GM21737 (cell line): ENCODE measurements around the gene UBE2E2.
A peak's percentile ranks its signal among the peaks of the same experiment; 100 is the strongest.
"Not testable (repeated sequence)": the region's sequence is repeated elsewhere in the genome, so short reads cannot be mapped to it uniquely, and the experiment has no call there.

ENCODE experiments used
- ATAC-seq: cut with Tn5 transposase; IDR thresholded peaks from one replicate; pipeline ENCODE4 v1.9.1; 2021; ENCODE audit warnings: mild to moderate bottlenecking, moderate library complexity; ENCODE audit not compliant: unreplicated experiment

The UBE2E2 gene

GRCh38 chr3:23320586-23321570, 117.8 kb downstream of the UBE2E2 start:
- ATAC-seq: no peak

- peak; percentile 70 for ATAC-seq
These were observed 121.6 kb downstream of the UBE2E2 start for GRCh38 chr3:23324745-23325144.

GRCh38 chr3:23325466-23326065, 122.4 kb downstream of the UBE2E2 start:
- peak; percentile 49 for ATAC-seq

GRCh38 chr3:23329471-23330105, 126.5 kb downstream of the UBE2E2 start:
- no peak for ATAC-seq

- ATAC-seq: no peak
These were observed 127.4 kb downstream of the UBE2E2 start for GRCh38 chr3:23330568-23330967.

- no peak for ATAC-seq
These were observed 128.2 kb downstream of the UBE2E2 start for GRCh38 chr3:23331141-23331935.

- ATAC-seq: no peak
These were observed 130.5 kb downstream of the UBE2E2 start for GRCh38 chr3:23333633-23334032.

- not testable (repeated sequence) for ATAC-seq
These were observed 133.7 kb downstream of the UBE2E2 start for GRCh38 chr3:23336853-23337252.

GRCh38 chr3:23341147-23341838, 138.2 kb downstream of the UBE2E2 start:
- ATAC-seq: peak; percentile 77

GRCh38 chr3:23342343-23342742, 139.2 kb downstream of the UBE2E2 start:
- ATAC-seq: no peak

- no peak for ATAC-seq
These were observed 140.4 kb downstream of the UBE2E2 start for GRCh38 chr3:23343509-23343908.

GRCh38 chr3:23344886-23345285, 141.8 kb downstream of the UBE2E2 start:
- no peak for ATAC-seq

- ATAC-seq: not testable (repeated sequence)
These were observed 146.3 kb downstream of the UBE2E2 start for GRCh38 chr3:23349444-23349843.

GRCh38 chr3:23356169-23356568, 153.0 kb downstream of the UBE2E2 start:
- no peak for ATAC-seq

- no peak for ATAC-seq
These were observed 153.8 kb downstream of the UBE2E2 start for GRCh38 chr3:23356923-23357322.

GRCh38 chr3:23359116-23359515, 156.0 kb downstream of the UBE2E2 start:
- ATAC-seq: no peak

GRCh38 chr3:23365066-23365465, 161.9 kb downstream of the UBE2E2 start:
- no peak for ATAC-seq

- ATAC-seq: no peak
These were observed 165.6 kb downstream of the UBE2E2 start for GRCh38 chr3:23368731-23369130.

- ATAC-seq: no peak
These were observed 169.2 kb downstream of the UBE2E2 start for GRCh38 chr3:23372285-23372684.
